Panc1 (cell line): ENCODE measurements around the gene KIRREL3. TPM values are rescaled to one million over a fixed set of nuclear protein-coding genes. Genes with fewer than 3 reads are reported as not detected.

ENCODE experiments used
- ATAC-seq: fragments of 200-7000 bp; cut with Tn5 transposase; 2 replicates; pipeline ENCODE4 v1.9.1; 2020; ENCODE audit warnings: mild to moderate bottlenecking, moderate library complexity
- BruUV-seq: library from RNA; stranded (reverse); fragments of 400-500 nt; replicated peaks from 2 replicates; lab custom pipeline; 2021; lab: Mats Ljungman, UMichigan
- CTCF ChIA-PET: fragments of 300-600 bp; sonication (Branson Sonifier 250); formaldehyde crosslinking; loops from one replicate; lab custom pipeline; 2022; ENCODE audit warnings: antibody characterized with exemption; lab: Charles Lee
- POLR2A ChIA-PET: fragments of 300-600 bp; sonication (Branson Sonifier 250); formaldehyde crosslinking; loops from one replicate; lab custom pipeline; 2022; ENCODE audit warnings: antibody characterized with exemption; lab: Charles Lee
- DNase-seq: peaks from one replicate; pipeline ENCODE4 v3.0.0-alpha.2; 2010; ENCODE audit warnings: low read depth, low spot score
- H3K27ac ChIP-seq: 2 replicates; pipeline ENCODE4 v1.5.1; 2011; ENCODE audit warnings: mild to moderate bottlenecking, low read length, inconsistent platforms
- H3K27me3 ChIP-seq: fragments of 200-500 bp; sonication (Bioruptor generic); 2 replicates; pipeline ENCODE4 v1.6.0; 2014; ENCODE audit warnings: low read length, inconsistent platforms; ENCODE audit not compliant: control insufficient read depth, insufficient read depth
- H3K36me3 ChIP-seq: fragments of 200-500 bp; sonication (Bioruptor generic); 2 replicates; pipeline ENCODE4 v1.5.1; 2014; ENCODE audit warnings: inconsistent platforms, mild to moderate bottlenecking, low read length, moderate library complexity; ENCODE audit not compliant: control insufficient read depth, insufficient read depth
- H3K4me1 ChIP-seq: 2 replicates; pipeline ENCODE4 v1.5.1; 2011; ENCODE audit warnings: inconsistent platforms, mild to moderate bottlenecking, low read length, moderate library complexity; ENCODE audit not compliant: control insufficient read depth, insufficient read depth
- H3K4me3 ChIP-seq, 2 experiments: 2 replicates each; pipeline ENCODE4 v1.5.1; 2011 to 2012; ENCODE audit warnings: low read depth in 2 of 2, low read length in 2 of 2, mild to moderate bottlenecking in 2 of 2, inconsistent platforms in 1 of 2, moderate library complexity in 1 of 2
- H3K9me3 ChIP-seq: fragments of 200-500 bp; sonication (Bioruptor generic); 2 replicates; pipeline ENCODE4 v1.5.1; 2014; ENCODE audit warnings: low read depth, mild to moderate bottlenecking, inconsistent platforms, low read length, moderate library complexity; ENCODE audit not compliant: control insufficient read depth, insufficient read depth
- CTCF ChIP-seq: fragments of 450-650 bp; IDR thresholded peaks from 2 replicates; pipeline ENCODE4 v1.5.1; 2017; ENCODE audit warnings: mild to moderate bottlenecking
- POLR2AphosphoS5 ChIP-seq: IDR thresholded peaks from 2 replicates; pipeline ENCODE4 v1.6.1; 2012; ENCODE audit warnings: mild to moderate bottlenecking, low read depth, low read length, moderate library complexity
- SIN3A ChIP-seq: IDR thresholded peaks from 2 replicates; pipeline ENCODE4 v1.6.1; 2012; ENCODE audit warnings: low read depth, mild to moderate bottlenecking, low read length, moderate library complexity, borderline replicate concordance; ENCODE audit not compliant: insufficient read depth
- TCF7L2 ChIP-seq: IDR thresholded peaks from 2 replicates; pipeline ENCODE4 v1.6.1; 2011; ENCODE audit warnings: mild to moderate bottlenecking, low read depth, low read length, inconsistent platforms
- in situ Hi-C: cut with HindIII; loops from 2 replicates; pipeline ENCODE4 v1.10.0; 2016; ENCODE audit warnings: low sequenced_read_pairs, low pct_unique_long_range_greater_than_20kb
- intact Hi-C: fragments of 100-400 bp; cut with micrococcal nuclease; formaldehyde crosslinking; loops from one replicate; pipeline ENCODE4 v1.10.0; 2022; ENCODE audit not compliant: unreplicated experiment
- total RNA-seq: library from RNA; stranded (reverse); gene quantifications from one replicate; pipeline ENCODE4 v1.2.1, GENCODE V29; 2021; ENCODE audit not compliant: unreplicated experiment
- TF ChIP-seq, protein P1 (sequence below), 2 experiments: IDR thresholded peaks; 2 replicates each; pipeline ENCODE4 v1.6.1; 2011 to 2012; ENCODE audit warnings: low read depth in 2 of 2, control low read depth in 1 of 2, low read length in 1 of 2, mild to moderate bottlenecking in 1 of 2, moderate library complexity in 1 of 2; ENCODE audit not compliant: insufficient read depth in 1 of 2

KIRREL3 gene
- total RNA-seq, 1 experiment from 2014 or later, result 0.36 TPM

DNA sequence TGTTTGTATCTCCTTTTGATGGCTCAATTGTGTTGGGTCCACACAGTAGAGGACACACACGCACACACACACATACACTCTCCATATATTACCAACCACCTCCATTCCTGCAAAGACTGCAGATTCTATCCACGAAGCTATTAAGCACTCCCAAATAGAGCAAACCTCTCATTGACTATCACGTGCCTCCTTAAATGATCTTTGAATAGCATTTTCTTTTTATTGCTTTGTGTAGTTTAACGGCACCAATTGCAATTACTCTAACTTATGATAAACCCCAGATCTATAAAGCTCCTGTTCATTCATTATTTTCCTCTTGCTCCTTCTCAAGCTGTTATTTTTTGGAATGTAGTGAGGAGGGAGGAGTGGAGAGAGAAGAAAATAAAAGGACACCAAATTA is 440.3 kb downstream of the KIRREL3 start:
- DNase-seq, result no peak
- in situ Hi-C loops (no loop called here), intact Hi-C loops (no loop called here)
- Histone ChIP-seq H3K27me3 (peaks cover 11% of the 10 kb centered on the region), H3K4me3 (no peak overlapping the region), H3K4me1 (no peaks in the 10 kb centered on the region), H3K36me3 (no peaks in the 10 kb centered on the region), H3K27ac (no peak overlapping the region), H3K9me3 (no peaks in the 10 kb centered on the region)
- no peak for ATAC-seq
- BruUV-seq, result no TSS peak
- ChIA-PET CTCF (no interaction called here), POLR2A (no interaction called here)
- no peak for TF ChIP-seq CTCF
- TF ChIP-seq, protein P1, sequence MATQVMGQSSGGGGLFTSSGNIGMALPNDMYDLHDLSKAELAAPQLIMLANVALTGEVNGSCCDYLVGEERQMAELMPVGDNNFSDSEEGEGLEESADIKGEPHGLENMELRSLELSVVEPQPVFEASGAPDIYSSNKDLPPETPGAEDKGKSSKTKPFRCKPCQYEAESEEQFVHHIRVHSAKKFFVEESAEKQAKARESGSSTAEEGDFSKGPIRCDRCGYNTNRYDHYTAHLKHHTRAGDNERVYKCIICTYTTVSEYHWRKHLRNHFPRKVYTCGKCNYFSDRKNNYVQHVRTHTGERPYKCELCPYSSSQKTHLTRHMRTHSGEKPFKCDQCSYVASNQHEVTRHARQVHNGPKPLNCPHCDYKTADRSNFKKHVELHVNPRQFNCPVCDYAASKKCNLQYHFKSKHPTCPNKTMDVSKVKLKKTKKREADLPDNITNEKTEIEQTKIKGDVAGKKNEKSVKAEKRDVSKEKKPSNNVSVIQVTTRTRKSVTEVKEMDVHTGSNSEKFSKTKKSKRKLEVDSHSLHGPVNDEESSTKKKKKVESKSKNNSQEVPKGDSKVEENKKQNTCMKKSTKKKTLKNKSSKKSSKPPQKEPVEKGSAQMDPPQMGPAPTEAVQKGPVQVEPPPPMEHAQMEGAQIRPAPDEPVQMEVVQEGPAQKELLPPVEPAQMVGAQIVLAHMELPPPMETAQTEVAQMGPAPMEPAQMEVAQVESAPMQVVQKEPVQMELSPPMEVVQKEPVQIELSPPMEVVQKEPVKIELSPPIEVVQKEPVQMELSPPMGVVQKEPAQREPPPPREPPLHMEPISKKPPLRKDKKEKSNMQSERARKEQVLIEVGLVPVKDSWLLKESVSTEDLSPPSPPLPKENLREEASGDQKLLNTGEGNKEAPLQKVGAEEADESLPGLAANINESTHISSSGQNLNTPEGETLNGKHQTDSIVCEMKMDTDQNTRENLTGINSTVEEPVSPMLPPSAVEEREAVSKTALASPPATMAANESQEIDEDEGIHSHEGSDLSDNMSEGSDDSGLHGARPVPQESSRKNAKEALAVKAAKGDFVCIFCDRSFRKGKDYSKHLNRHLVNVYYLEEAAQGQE (IDR thresholded peaks at IDR 0.05; ENCODE audit: insufficient read depth in 1 of 2, low read depth in 2 of 2, low read length in 1 of 2), result no peak

DNA sequence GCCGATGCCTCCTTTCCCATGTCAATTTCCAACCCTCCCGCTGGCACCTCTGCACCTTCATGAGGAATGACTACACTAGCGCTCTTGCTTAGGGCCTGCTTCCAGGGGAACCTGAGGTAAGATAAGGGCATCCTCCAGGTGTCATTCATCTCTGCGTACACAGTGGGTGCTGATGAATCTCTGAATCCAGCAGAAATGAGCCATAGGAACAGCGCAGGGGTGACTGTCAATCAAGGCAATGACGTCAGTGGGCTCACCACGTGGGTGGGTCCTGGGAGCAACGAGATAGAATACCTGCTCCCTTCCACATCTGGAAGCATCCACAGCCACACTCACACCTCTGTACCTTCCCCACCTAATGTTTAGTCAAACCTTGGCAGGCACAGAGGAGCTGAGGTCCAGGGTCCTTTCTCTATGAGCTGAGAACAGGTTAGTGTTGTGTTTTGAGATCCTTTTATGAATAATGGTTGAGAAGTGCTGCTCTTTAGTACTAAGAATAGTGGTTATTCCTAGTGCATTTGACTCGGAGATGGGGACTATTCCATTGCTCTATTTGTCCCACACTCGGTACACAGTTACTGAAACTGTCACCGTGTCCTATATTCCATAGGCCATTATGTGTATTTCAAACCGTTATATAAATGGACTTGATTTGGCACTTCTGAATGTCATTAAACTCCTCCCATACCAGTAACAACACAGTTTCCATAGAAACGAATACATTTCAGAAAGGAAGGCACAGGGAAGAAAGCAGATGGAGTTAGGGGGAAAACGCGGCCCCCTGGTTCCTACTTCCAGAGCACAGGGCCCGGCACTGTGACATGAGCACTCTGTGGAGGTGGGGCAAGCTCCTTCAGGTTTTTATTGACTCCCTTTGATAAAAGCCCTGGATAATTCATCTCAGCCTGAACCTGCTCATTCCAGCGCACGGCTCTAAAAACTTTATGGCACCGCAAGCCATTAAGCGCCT is 451.7 kb downstream of the KIRREL3 start:
- H3K27me3 ChIP-seq, result peaks cover 12% of the 10 kb centered on the region; the same call in 1 of the 2 replicates
- no peaks in the 10 kb centered on the region; the same call in 1 of the 2 replicates for H3K4me1 ChIP-seq
- BruUV-seq, result no TSS peak
- ATAC-seq (no peak), DNase-seq (no peak)
- POLR2A ChIA-PET, result no interaction called here
- intact Hi-C loops (no loop called here), in situ Hi-C loops (no loop called here)
- H3K4me3 ChIP-seq, result no peak overlapping the region
- H3K9me3 ChIP-seq, result no peaks in the 10 kb centered on the region
- no peaks in the 10 kb centered on the region for H3K36me3 ChIP-seq
- TF ChIP-seq, protein P1 (IDR thresholded peaks at IDR 0.05; ENCODE audit: insufficient read depth in 1 of 2, low read depth in 2 of 2, low read length in 1 of 2), result no peak
- no peak for TF ChIP-seq POLR2AphosphoS5
- no peak for TF ChIP-seq CTCF
- TF ChIP-seq TCF7L2, result no peak
- TF ChIP-seq SIN3A, result no peak
- CTCF ChIA-PET, result no interaction called here
- H3K27ac ChIP-seq, result no peak overlapping the region
